ENCODE data around the gene ACOT12. TPM values are rescaled to one million over a fixed set of nuclear protein-coding genes. Genes with fewer than 3 reads are reported as not detected.

ACOT12 gene
- polyA plus RNA-seq, 2 of the 4 experiments (the other 2 are of a cell fraction): 0.08 TPM; not detected in 1

- WGBS (ENCODE audit: missing lambda C conversion rate): 64% methylated on average over 2 of the region's 2 CpGs
- CTCF ChIA-PET: interaction anchor here (1.3 kb wide), 1 partner anchor 8 kb away, joined by 3 read pairs; no protein-coding TSS in a partner anchor
- TF ChIP-seq TFCP2L1 (CRISPR knock-in tag; IDR thresholded peaks at IDR 0.05) (no peak), RNF2 (IDR thresholded peaks at IDR 0.05; ENCODE audit: borderline replicate concordance, low read depth) (no peak), E2F6 (IDR thresholded peaks at IDR 0.05; ENCODE audit: borderline replicate concordance, low read depth) (no peak), HDAC2 (IDR thresholded peaks at IDR 0.05) (no peak), GATA3 (IDR thresholded peaks at IDR 0.05; ENCODE audit: borderline replicate concordance) (no peak), HEYL (CRISPR knock-in tag; IDR thresholded peaks at IDR 0.05) (no peak), EHF (CRISPR knock-in tag; IDR thresholded peaks at IDR 0.05) (no peak), FOSL2 (IDR thresholded peaks at IDR 0.05) (no peak), FOSL2 (CRISPR knock-in tag; IDR thresholded peaks at IDR 0.05) (no peak), BHLHE40 (IDR thresholded peaks at IDR 0.05; ENCODE audit: low read depth, low read length) (no peak), SMC3 (IDR thresholded peaks at IDR 0.05) (no peak), ZNF302 (CRISPR knock-in tag; IDR thresholded peaks at IDR 0.05) (no peak)
- no peak for DNase-seq (ENCODE audit: low read depth in 1 of 2, low spot score in 1 of 2)
- no peak for ATAC-seq
- POLR2A ChIA-PET: no interaction called here
- Histone ChIP-seq H3K27ac (no peak overlapping the region), H3K4me1 (no peaks in the 10 kb centered on the region), H3K9me3 (no peaks in the 10 kb centered on the region), H3K4me2 (no peak overlapping the region), H3K4me3 (no peak overlapping the region)
- FAIRE-seq: no peak
These were observed 58.0 kb downstream of the ACOT12 start for GRCh38 chr5:81335946-81336345.

- POLR2A ChIA-PET: no interaction called here
- 72% methylated on average over 14 of the region's 14 CpGs for WGBS (ENCODE audit: missing lambda C conversion rate)
- no peak for TF ChIP-seq GATA3 (IDR thresholded peaks at IDR 0.05; ENCODE audit: borderline replicate concordance)
- no peak for TF ChIP-seq ZNF302 (CRISPR knock-in tag; IDR thresholded peaks at IDR 0.05)
- no peak for TF ChIP-seq MAZ (IDR thresholded peaks at IDR 0.05; ENCODE audit: borderline replicate concordance, low read depth, low read length)
- no peak for TF ChIP-seq BCL3 (IDR thresholded peaks at IDR 0.05)
- TF ChIP-seq CBX2 (IDR thresholded peaks at IDR 0.05; ENCODE audit: borderline replicate concordance, low read depth): no peak
- no peak for TF ChIP-seq ELK1 (IDR thresholded peaks at IDR 0.05; ENCODE audit: low read depth, low read length)
- Histone ChIP-seq H3K4me2 (no peak overlapping the region), H3K4me3 (no peak overlapping the region), H3K9me3 (no peaks in the 10 kb centered on the region), H3K4me1 (no peaks in the 10 kb centered on the region), H3K27ac (no peak overlapping the region)
- ATAC-seq: no peak
- FAIRE-seq: no peak
- CTCF ChIA-PET: no interaction called here
- no peak for DNase-seq (ENCODE audit: low read depth in 1 of 2, low spot score in 1 of 2)
These were observed 59.5 kb downstream of the ACOT12 start for GRCh38 chr5:81334304-81335061.

GRCh38 chr5:81326554-81326953, 67.4 kb downstream of the ACOT12 start:
- no peaks in the 10 kb centered on the region for H3K4me1 ChIP-seq
- FAIRE-seq (no peak), DNase-seq (ENCODE audit: low read depth in 1 of 2, low spot score in 1 of 2) (no peak), ATAC-seq (no peak)
- TF ChIP-seq POLR2AphosphoS2 (conservative IDR thresholded peaks at IDR 0.05; ENCODE audit: low read length) (no peak), FOXS1 (CRISPR knock-in tag; IDR thresholded peaks at IDR 0.05) (no peak), BCL3 (IDR thresholded peaks at IDR 0.05) (no peak), HDAC2 (IDR thresholded peaks at IDR 0.05) (no peak), RCOR1 (IDR thresholded peaks at IDR 0.05; ENCODE audit: low read depth, low read length) (no peak), MAFK (IDR thresholded peaks at IDR 0.05; ENCODE audit: partially characterized antibody) (no peak), EHMT2 (IDR thresholded peaks at IDR 0.05; ENCODE audit: low read depth) (no peak), TFCP2L1 (CRISPR knock-in tag; IDR thresholded peaks at IDR 0.05) (no peak), KDM1A (IDR thresholded peaks at IDR 0.05; ENCODE audit: low read depth) (no peak), ATOH8 (CRISPR knock-in tag; IDR thresholded peaks at IDR 0.05; ENCODE audit: low read depth) (no peak), JUNB (IDR thresholded peaks at IDR 0.05) (no peak), EHF (CRISPR knock-in tag; IDR thresholded peaks at IDR 0.05) (no peak), GATA3 (IDR thresholded peaks at IDR 0.05; ENCODE audit: borderline replicate concordance) (no peak), EP300 (IDR thresholded peaks at IDR 0.05) (no peak), CEBPB (IDR thresholded peaks at IDR 0.05) (no peak), CBX8 (IDR thresholded peaks at IDR 0.05) (no peak)
- H3K27ac ChIP-seq: no peak overlapping the region
- H3K9me3 ChIP-seq: no peaks in the 10 kb centered on the region
- POLR2A ChIA-PET: no interaction called here
- H3K4me3 ChIP-seq: no peak overlapping the region
- CTCF ChIA-PET: no interaction called here
- H3K4me2 ChIP-seq: no peak overlapping the region
- WGBS (ENCODE audit: missing lambda C conversion rate): 100% methylated on average over 2 of the region's 2 CpGs
